Natural killer cell treated with Interleukin-12 subunit alpha and Interleukin-12 subunit beta and Interleukin-15 and Interleukin-18, amount 100 ng/mL, for 72 hours (primary cell): ENCODE results near the gene SHMT2. TPM values are rescaled to one million over a fixed set of nuclear protein-coding genes. Genes with fewer than 3 reads are reported as not detected.

Source experiments
- ATAC-seq, 2 donors: fragments of 150-1000 bp; cut with Tn5 transposase in 1 of 2; sonication (Bioruptor Pico), chemical (Tn5 transposase) in 1 of 2; 2 replicates each; pipeline ENCODE4 v1.10.0; 2021
- DNase-seq: peaks from one replicate; pipeline ENCODE4 v3.0.0; 2022; ENCODE audit warnings: low spot score
- H3K27ac Mint-ChIP-seq, 2 donors: 1 replicate in 1 of 2; 2 replicates in 1 of 2; pipeline ENCODE4 v1.8.0; 2022; ENCODE audit warnings: mixed read lengths in 2 of 2, mild to moderate bottlenecking in 1 of 2, moderate library complexity in 1 of 2
- H3K27me3 Mint-ChIP-seq, 2 donors: 1 replicate in 1 of 2; 2 replicates in 1 of 2; pipeline ENCODE4 v1.8.0; 2022; ENCODE audit warnings: mixed read lengths in 2 of 2
- H3K36me3 Mint-ChIP-seq: one replicate; pipeline ENCODE4 v1.8.0; 2022; ENCODE audit warnings: mixed read lengths
- H3K4me1 Mint-ChIP-seq, 2 donors: 1 replicate in 1 of 2; 2 replicates in 1 of 2; pipeline ENCODE4 v1.8.0; 2022; ENCODE audit warnings: low read depth in 2 of 2, mixed read lengths in 2 of 2, mild to moderate bottlenecking in 1 of 2
- H3K4me3 Mint-ChIP-seq: one replicate; pipeline ENCODE4 v1.8.0; 2022; ENCODE audit warnings: mixed read lengths
- H3K9me3 Mint-ChIP-seq: 2 replicates; pipeline ENCODE4 v1.8.0; 2022; ENCODE audit warnings: mixed read lengths
- total RNA-seq, 2 donors: library from RNA; stranded (reverse); gene quantifications; one replicate each; pipeline ENCODE4 v1.2.3, GENCODE V29; 2022

Gene SHMT2
- total RNA-seq, 2 donors from 2014 or later, result 262 to 355 TPM

GRCh38 chr12:57191410-57191809, 38.1 kb upstream of the SHMT2 start:
- Mint-ChIP-seq H3K4me1 (peaks cover 5 to 8% of the 10 kb centered on the region in 2 donors), H3K4me3 (no peak overlapping the region)

GRCh38 chr12:57192920-57193319, 36.6 kb upstream of the SHMT2 start:
- Mint-ChIP-seq H3K9me3 (no peaks in the 10 kb centered on the region), H3K36me3 (no peaks in the 10 kb centered on the region), H3K4me1 (peaks cover 6 to 9% of the 10 kb centered on the region in 2 donors), H3K27me3 (peaks cover 0 to 9% of the 10 kb centered on the region in 2 donors), H3K27ac (no peak overlapping the region), H3K4me3 (no peak overlapping the region)
- DNase-seq (no peak), ATAC-seq (no peak)

More at GRCh38 chr12:57191410-57191809, 38.1 kb upstream of the SHMT2 start:
- H3K27me3 Mint-ChIP-seq, result peaks cover 0 to 6% of the 10 kb centered on the region in 2 donors
- H3K27ac Mint-ChIP-seq, result no peak overlapping the region
- ATAC-seq, result no peak
- no peaks in the 10 kb centered on the region for H3K36me3 Mint-ChIP-seq
- DNase-seq, result no peak
- H3K9me3 Mint-ChIP-seq, result no peaks in the 10 kb centered on the region

GRCh38 chr12:57193706-57194245, 35.7 kb upstream of the SHMT2 start:
- peaks cover 6 to 9% of the 10 kb centered on the region in 2 donors for H3K4me1 Mint-ChIP-seq
- H3K36me3 Mint-ChIP-seq, result no peaks in the 10 kb centered on the region
- ATAC-seq (no peak), DNase-seq (no peak)
- H3K9me3 Mint-ChIP-seq, result no peaks in the 10 kb centered on the region
- peaks cover 0 to 12% of the 10 kb centered on the region in 2 donors for H3K27me3 Mint-ChIP-seq
- no peak overlapping the region for H3K4me3 Mint-ChIP-seq
- H3K27ac Mint-ChIP-seq, result no peak overlapping the region

- H3K9me3 Mint-ChIP-seq, result no peaks in the 10 kb centered on the region
- no peak overlapping the region for H3K4me3 Mint-ChIP-seq
- ATAC-seq, result no peak
- H3K4me1 Mint-ChIP-seq, result peaks cover 6 to 9% of the 10 kb centered on the region in 2 donors
- no peak for DNase-seq
- no peak overlapping the region for H3K27ac Mint-ChIP-seq
- no peaks in the 10 kb centered on the region for H3K36me3 Mint-ChIP-seq
- peaks cover 0 to 12% of the 10 kb centered on the region in 2 donors for H3K27me3 Mint-ChIP-seq
Observed at GRCh38 chr12:57194253-57194652, 35.3 kb upstream of the SHMT2 start.

GRCh38 chr12:57195186-57195585, 34.3 kb upstream of the SHMT2 start:
- H3K27me3 Mint-ChIP-seq, result peaks cover 0 to 12% of the 10 kb centered on the region in 2 donors
- no peak overlapping the region for H3K4me3 Mint-ChIP-seq
- no peaks in the 10 kb centered on the region for H3K36me3 Mint-ChIP-seq

GRCh38 chr12:57195611-57196371, 33.7 kb upstream of the SHMT2 start:
- H3K27me3 Mint-ChIP-seq, result peaks cover 0 to 12% of the 10 kb centered on the region in 2 donors
- DNase-seq (no peak), ATAC-seq (peak; percentile 69 to 81)
- peaks cover 6 to 9% of the 10 kb centered on the region in 2 donors for H3K4me1 Mint-ChIP-seq
- no peak overlapping the region for H3K27ac Mint-ChIP-seq
- H3K4me3 Mint-ChIP-seq, result no peak overlapping the region
- H3K36me3 Mint-ChIP-seq, result no peaks in the 10 kb centered on the region
- H3K9me3 Mint-ChIP-seq, result no peaks in the 10 kb centered on the region

More at GRCh38 chr12:57195186-57195585, 34.3 kb upstream of the SHMT2 start:
- DNase-seq (no peak), ATAC-seq (no peak)
- no peak overlapping the region for H3K27ac Mint-ChIP-seq
- peaks cover 6 to 9% of the 10 kb centered on the region in 2 donors for H3K4me1 Mint-ChIP-seq
- no peaks in the 10 kb centered on the region for H3K9me3 Mint-ChIP-seq

GRCh38 chr12:57196439-57196838, 33.1 kb upstream of the SHMT2 start:
- no peak overlapping the region for H3K27ac Mint-ChIP-seq
- ATAC-seq, result no peak
- no peak for DNase-seq

GRCh38 chr12:57196956-57197355, 32.6 kb upstream of the SHMT2 start:
- Mint-ChIP-seq H3K36me3 (no peaks in the 10 kb centered on the region), H3K4me1 (peaks cover 6 to 9% of the 10 kb centered on the region in 2 donors), H3K9me3 (no peaks in the 10 kb centered on the region), H3K27ac (no peak overlapping the region), H3K27me3 (peaks cover 0 to 12% of the 10 kb centered on the region in 2 donors), H3K4me3 (no peak overlapping the region)
- no peak for ATAC-seq
- DNase-seq, result no peak

More at GRCh38 chr12:57196439-57196838, 33.1 kb upstream of the SHMT2 start:
- no peaks in the 10 kb centered on the region for H3K36me3 Mint-ChIP-seq
- peaks cover 0 to 12% of the 10 kb centered on the region in 2 donors for H3K27me3 Mint-ChIP-seq
- no peak overlapping the region for H3K4me3 Mint-ChIP-seq
- no peaks in the 10 kb centered on the region for H3K9me3 Mint-ChIP-seq
- peaks cover 6 to 9% of the 10 kb centered on the region in 2 donors for H3K4me1 Mint-ChIP-seq

GRCh38 chr12:57198329-57198728, 31.2 kb upstream of the SHMT2 start:
- Mint-ChIP-seq H3K36me3 (no peaks in the 10 kb centered on the region), H3K9me3 (no peaks in the 10 kb centered on the region), H3K4me1 (peaks cover 6 to 9% of the 10 kb centered on the region in 2 donors), H3K27me3 (peaks cover 0 to 15% of the 10 kb centered on the region in 2 donors), H3K4me3 (no peak overlapping the region), H3K27ac (no peak overlapping the region)
- no peak for ATAC-seq
- no peak for DNase-seq

- Mint-ChIP-seq H3K4me3 (no peak overlapping the region), H3K4me1 (peaks cover 6 to 9% of the 10 kb centered on the region in 2 donors), H3K36me3 (no peaks in the 10 kb centered on the region), H3K27me3 (peaks cover 0 to 15% of the 10 kb centered on the region in 2 donors), H3K9me3 (no peaks in the 10 kb centered on the region), H3K27ac (no peak overlapping the region)
- DNase-seq (no peak), ATAC-seq (no peak)
Observed at GRCh38 chr12:57199191-57199590, 30.3 kb upstream of the SHMT2 start.

GRCh38 chr12:57200497-57200896, 29.0 kb upstream of the SHMT2 start:
- ATAC-seq, result no peak
- no peak overlapping the region for H3K4me3 Mint-ChIP-seq
- H3K36me3 Mint-ChIP-seq, result no peaks in the 10 kb centered on the region
- peaks cover 0 to 12% of the 10 kb centered on the region in 2 donors for H3K27me3 Mint-ChIP-seq
- no peaks in the 10 kb centered on the region for H3K9me3 Mint-ChIP-seq
- H3K27ac Mint-ChIP-seq, result no peak overlapping the region
- no peak for DNase-seq
- H3K4me1 Mint-ChIP-seq, result peaks cover 6 to 9% of the 10 kb centered on the region in 2 donors

- no peak overlapping the region for H3K27ac Mint-ChIP-seq
- H3K9me3 Mint-ChIP-seq, result no peaks in the 10 kb centered on the region
- H3K4me3 Mint-ChIP-seq, result no peak overlapping the region
Observed at GRCh38 chr12:57201219-57201618, 28.3 kb upstream of the SHMT2 start.

GRCh38 chr12:57201631-57202030, 27.9 kb upstream of the SHMT2 start:
- no peak for ATAC-seq
- Mint-ChIP-seq H3K27ac (no peak overlapping the region), H3K27me3 (peaks cover 0 to 7% of the 10 kb centered on the region in 2 donors), H3K36me3 (no peaks in the 10 kb centered on the region), H3K4me3 (no peak overlapping the region), H3K9me3 (no peaks in the 10 kb centered on the region), H3K4me1 (no peaks in the 10 kb centered on the region)
- DNase-seq, result no peak

More at GRCh38 chr12:57201219-57201618, 28.3 kb upstream of the SHMT2 start:
- Mint-ChIP-seq H3K4me1 (peaks cover 3% of the 10 kb centered on the region in 2 donors), H3K27me3 (peaks cover 0 to 11% of the 10 kb centered on the region in 2 donors), H3K36me3 (no peaks in the 10 kb centered on the region)
- ATAC-seq (no peak), DNase-seq (no peak)

GRCh38 chr12:57202321-57202720, 27.2 kb upstream of the SHMT2 start:
- Mint-ChIP-seq H3K27me3 (peaks cover 0 to 7% of the 10 kb centered on the region in 2 donors), H3K4me3 (no peak overlapping the region), H3K36me3 (no peaks in the 10 kb centered on the region), H3K27ac (no peak overlapping the region), H3K9me3 (no peaks in the 10 kb centered on the region), H3K4me1 (no peaks in the 10 kb centered on the region)
- DNase-seq, result no peak
- ATAC-seq, result no peak
